IPS-15b (cell line): ENCODE data around the gene MVB12B.

ENCODE experiments used
- H3K27me3 ChIP-seq: one replicate; pipeline ENCODE4 v1.6.1; 2013; ENCODE audit warnings: low read length; ENCODE audit not compliant: control insufficient read depth, insufficient read depth
- H3K36me3 ChIP-seq: one replicate; pipeline ENCODE4 v1.6.1; 2013; ENCODE audit warnings: low read length; ENCODE audit not compliant: control insufficient read depth, insufficient read depth
- H3K4me1 ChIP-seq: one replicate; pipeline ENCODE4 v1.6.1; 2013; ENCODE audit warnings: mild to moderate bottlenecking, low read length; ENCODE audit not compliant: control insufficient read depth, insufficient read depth
- H3K4me3 ChIP-seq: one replicate; pipeline ENCODE4 v1.5.1; 2013; ENCODE audit warnings: low read depth, low read length
- H3K9ac ChIP-seq: one replicate; pipeline ENCODE4 v1.6.1; 2013; ENCODE audit warnings: low read depth, mild to moderate bottlenecking, low read length
- H3K9me3 ChIP-seq: one replicate; pipeline ENCODE4 v1.6.1; 2013; ENCODE audit warnings: mild to moderate bottlenecking, low read length; ENCODE audit not compliant: control insufficient read depth, insufficient read depth

Gene MVB12B

GRCh38 chr9:126325821-126326220 is 808 bp upstream of the MVB12B start:
- no peaks in the 10 kb centered on the region for H3K36me3 ChIP-seq
- no peak overlapping the region for H3K9ac ChIP-seq
- peaks cover 12% of the 10 kb centered on the region for H3K27me3 ChIP-seq
- peaks cover 6% of the 10 kb centered on the region for H3K4me1 ChIP-seq
- H3K4me3 ChIP-seq, result peak overlapping the region; percentile 50
- H3K9me3 ChIP-seq, result no peaks in the 10 kb centered on the region

GRCh38 chr9:126327006-126327713 is 531 bp downstream of the MVB12B start:
- Histone ChIP-seq H3K27me3 (peaks cover 12% of the 10 kb centered on the region), H3K4me1 (peaks cover 6% of the 10 kb centered on the region), H3K9ac (no peak overlapping the region), H3K36me3 (no peaks in the 10 kb centered on the region), H3K4me3 (peak overlapping the region; percentile 50), H3K9me3 (no peaks in the 10 kb centered on the region)

- H3K9me3 ChIP-seq, result no peaks in the 10 kb centered on the region
- H3K4me3 ChIP-seq, result peak overlapping the region; percentile 50
- peaks cover 12% of the 10 kb centered on the region for H3K27me3 ChIP-seq
- H3K4me1 ChIP-seq, result peaks cover 6% of the 10 kb centered on the region
- no peak overlapping the region for H3K9ac ChIP-seq
- no peaks in the 10 kb centered on the region for H3K36me3 ChIP-seq
Observed at GRCh38 chr9:126327714-126328185, 1.1 kb downstream of the MVB12B start.

DNA sequence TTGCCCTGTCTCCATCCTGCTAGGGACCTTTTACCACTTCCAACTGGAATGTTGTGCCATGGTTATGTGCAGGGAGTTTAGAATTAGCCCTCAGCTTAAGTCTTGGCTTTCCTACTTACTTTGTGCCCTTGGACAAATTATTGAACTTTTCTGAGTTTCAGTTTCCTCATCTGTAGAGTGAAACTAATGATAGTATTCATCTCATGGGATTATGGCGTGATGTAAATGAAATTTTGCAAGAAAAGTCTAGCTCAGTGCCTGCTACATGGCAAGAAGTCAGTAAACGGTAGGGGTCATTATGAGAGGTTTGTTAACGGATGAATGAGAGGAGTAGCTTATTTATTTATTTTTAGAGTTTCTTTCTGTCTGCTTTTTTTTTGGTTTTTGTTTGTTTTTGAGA is 1.8 kb downstream of the MVB12B start:
- Histone ChIP-seq H3K36me3 (no peaks in the 10 kb centered on the region), H3K4me1 (peaks cover 6% of the 10 kb centered on the region), H3K27me3 (peaks cover 12% of the 10 kb centered on the region), H3K9me3 (no peaks in the 10 kb centered on the region), H3K4me3 (no peak overlapping the region), H3K9ac (no peak overlapping the region)

DNA sequence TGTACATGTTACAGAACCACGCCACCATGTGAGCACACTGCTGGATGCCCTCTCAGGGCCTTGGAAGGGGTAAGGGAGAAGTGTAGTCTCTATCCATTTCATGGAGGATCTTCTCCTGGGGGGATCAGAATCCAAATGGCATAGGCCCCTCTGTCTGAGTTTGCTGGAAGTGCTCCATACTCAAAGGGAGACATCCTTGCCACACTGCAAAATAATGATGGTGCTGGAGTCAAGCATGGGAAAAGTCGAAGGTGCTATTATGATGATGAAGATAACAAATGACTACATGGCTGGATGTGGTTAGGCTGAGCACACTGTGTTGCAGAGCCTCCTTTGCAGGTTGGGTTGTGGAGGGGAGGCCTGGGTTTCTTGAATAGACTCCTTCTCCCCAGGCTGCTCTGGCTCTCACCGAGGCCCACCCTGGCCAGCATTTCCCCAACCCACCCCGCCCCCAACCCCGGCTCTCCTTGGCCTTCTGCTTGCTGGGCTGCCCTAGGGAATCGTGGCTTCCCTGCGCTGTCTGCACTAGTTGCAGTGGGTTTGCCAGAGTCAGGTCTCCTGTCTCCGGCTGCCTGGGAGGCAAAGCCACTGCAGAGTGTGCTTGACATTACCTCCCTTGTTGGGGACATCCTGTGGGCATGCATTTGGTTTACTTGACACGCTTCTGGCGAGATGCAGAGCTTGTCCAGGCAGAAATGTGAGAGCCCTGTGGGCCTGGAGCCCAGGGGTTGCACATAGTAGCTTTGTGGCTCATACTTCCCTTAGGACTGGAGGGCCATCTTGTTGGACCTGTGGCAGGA is 3.0 kb downstream of the MVB12B start:
- H3K4me1 ChIP-seq, result peaks cover 6% of the 10 kb centered on the region
- no peak overlapping the region for H3K4me3 ChIP-seq
- H3K9me3 ChIP-seq, result no peaks in the 10 kb centered on the region
- no peaks in the 10 kb centered on the region for H3K36me3 ChIP-seq
- peaks cover 12% of the 10 kb centered on the region for H3K27me3 ChIP-seq
- H3K9ac ChIP-seq, result no peak overlapping the region

DNA sequence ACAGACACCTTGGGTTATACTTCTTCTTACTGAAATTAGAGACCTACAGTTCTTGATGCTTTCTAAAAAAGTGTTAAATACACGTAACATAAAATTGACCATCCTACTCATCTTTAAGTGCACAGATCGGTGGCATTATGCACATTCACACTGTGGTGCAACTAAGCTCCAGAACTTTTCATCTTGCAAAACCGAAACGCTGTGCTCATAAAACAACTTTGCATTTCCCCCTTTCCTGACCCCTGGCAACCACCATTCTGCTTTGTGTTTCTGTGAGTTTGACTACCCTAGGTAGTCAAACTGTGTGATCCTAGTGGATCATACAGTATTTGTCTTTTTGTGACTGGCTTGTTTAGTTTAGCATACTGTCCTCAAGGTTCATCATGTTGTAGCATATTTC is 3.9 kb downstream of the MVB12B start:
- H3K4me3 ChIP-seq, result no peak overlapping the region
- peaks cover 12% of the 10 kb centered on the region for H3K27me3 ChIP-seq
- H3K36me3 ChIP-seq, result no peaks in the 10 kb centered on the region
- no peak overlapping the region for H3K9ac ChIP-seq
- H3K4me1 ChIP-seq, result peaks cover 5% of the 10 kb centered on the region
- no peaks in the 10 kb centered on the region for H3K9me3 ChIP-seq

- H3K4me3 ChIP-seq, result no peak overlapping the region
- no peaks in the 10 kb centered on the region for H3K9me3 ChIP-seq
- H3K4me1 ChIP-seq, result peaks cover 2% of the 10 kb centered on the region
- H3K9ac ChIP-seq, result no peak overlapping the region
- H3K36me3 ChIP-seq, result no peaks in the 10 kb centered on the region
- H3K27me3 ChIP-seq, result peaks cover 12% of the 10 kb centered on the region
Observed at GRCh38 chr9:126331964-126332748, 5.5 kb downstream of the MVB12B start.

- no peaks in the 10 kb centered on the region for H3K27me3 ChIP-seq
- no peaks in the 10 kb centered on the region for H3K9me3 ChIP-seq
- no peak overlapping the region for H3K9ac ChIP-seq
- H3K4me1 ChIP-seq, result peaks cover 2% of the 10 kb centered on the region
- no peak overlapping the region for H3K4me3 ChIP-seq
- no peaks in the 10 kb centered on the region for H3K36me3 ChIP-seq
Observed at GRCh38 chr9:126334721-126335621, 8.3 kb downstream of the MVB12B start.

GRCh38 chr9:126335837-126336735 is 9.5 kb downstream of the MVB12B start:
- Histone ChIP-seq H3K4me1 (peaks cover 2% of the 10 kb centered on the region), H3K9me3 (no peaks in the 10 kb centered on the region), H3K9ac (no peak overlapping the region)

DNA sequence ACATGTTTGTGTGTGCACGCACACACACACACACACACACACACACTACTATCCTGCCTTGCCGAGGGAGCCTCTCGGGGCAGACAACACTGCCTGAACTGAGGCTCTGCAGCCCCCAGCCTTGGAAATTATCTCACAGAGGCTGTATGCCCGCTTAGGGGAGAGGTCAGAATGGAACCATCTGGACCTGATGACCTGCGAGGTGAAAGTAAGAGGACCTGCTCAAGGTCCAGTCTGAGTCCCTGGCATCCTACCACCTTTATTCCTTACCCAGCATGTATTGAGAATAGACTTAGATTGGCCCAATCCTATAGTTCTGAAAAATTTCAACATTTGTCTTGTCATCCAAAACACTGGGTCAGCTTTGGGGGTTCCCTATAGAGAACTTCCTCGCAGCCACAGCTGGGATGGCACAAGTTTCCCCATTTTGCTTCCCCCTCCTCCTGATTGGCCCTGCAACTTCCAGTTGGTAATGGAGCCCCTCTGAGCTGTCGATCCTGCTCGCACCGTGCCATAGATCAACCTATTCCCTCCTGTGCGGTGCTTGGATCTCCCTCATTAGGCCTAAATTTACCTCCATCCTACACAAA is 10.2 kb downstream of the MVB12B start:
- H3K9me3 ChIP-seq, result no peaks in the 10 kb centered on the region
- H3K4me1 ChIP-seq, result peaks cover 4% of the 10 kb centered on the region
- H3K36me3 ChIP-seq, result no peaks in the 10 kb centered on the region
- H3K4me3 ChIP-seq, result no peak overlapping the region
- no peak overlapping the region for H3K9ac ChIP-seq
- no peaks in the 10 kb centered on the region for H3K27me3 ChIP-seq

More at GRCh38 chr9:126335837-126336735, 9.5 kb downstream of the MVB12B start:
- H3K27me3 ChIP-seq, result no peaks in the 10 kb centered on the region
- H3K4me3 ChIP-seq, result no peak overlapping the region
- H3K36me3 ChIP-seq, result no peaks in the 10 kb centered on the region
